ENCODE results near the gene RAF1. TPM values are rescaled to one million over a fixed set of nuclear protein-coding genes. Genes with fewer than 3 reads are reported as not detected.

Gene RAF1
- total and polyA plus RNA-seq, 2 of the 13 experiments (the other 11 are each of a cell fraction or from before 2014, with no cell fraction given): 72.2 to 91.4 TPM

DNA sequence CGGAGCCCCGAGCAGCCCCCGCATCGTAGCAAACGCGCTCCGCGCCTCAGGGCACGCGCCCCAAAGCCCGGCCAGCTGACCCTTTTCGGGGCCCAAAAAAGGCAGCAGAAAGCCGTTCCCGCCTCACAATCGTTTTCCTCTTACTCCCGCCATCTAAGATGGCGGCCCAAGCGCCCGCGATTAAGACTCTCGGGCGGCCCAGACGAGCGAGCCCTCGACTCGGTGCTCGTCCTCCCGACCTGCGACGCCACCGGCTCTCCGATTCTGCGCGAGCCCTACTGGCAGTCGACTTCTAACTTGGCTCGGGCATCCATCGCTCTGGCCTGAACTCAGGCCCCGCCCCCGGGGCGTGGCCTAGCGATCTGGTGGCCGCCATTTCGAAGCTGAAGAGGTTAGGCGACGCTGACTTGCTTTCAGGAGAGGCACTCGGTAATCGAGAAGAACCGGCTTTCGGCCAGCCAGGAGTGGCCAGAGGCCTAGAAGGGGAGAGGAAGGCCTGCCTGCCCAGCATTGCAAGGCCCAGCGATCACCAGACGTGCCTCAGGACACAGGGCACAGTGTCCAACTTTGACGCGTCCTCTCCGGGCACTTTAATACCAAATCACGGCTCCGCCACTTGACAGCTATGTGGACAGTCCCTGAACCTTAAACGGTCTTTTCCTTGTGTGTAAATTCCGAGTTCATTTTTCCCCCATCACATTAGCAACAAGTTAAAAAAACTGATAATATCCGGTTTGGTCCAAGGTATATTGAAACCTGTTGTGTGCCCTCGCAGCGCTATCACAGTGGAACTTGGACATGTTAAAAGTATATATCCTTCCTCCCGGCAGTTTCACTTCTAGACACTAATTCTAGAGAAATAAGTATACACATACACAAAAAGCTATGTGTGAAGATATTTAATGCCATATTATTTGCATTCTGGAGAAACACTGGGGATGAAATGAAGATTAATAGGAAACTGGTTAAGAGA lies at the start of gene RAF1 (continued):
- TF ChIP-seq, protein P1, sequence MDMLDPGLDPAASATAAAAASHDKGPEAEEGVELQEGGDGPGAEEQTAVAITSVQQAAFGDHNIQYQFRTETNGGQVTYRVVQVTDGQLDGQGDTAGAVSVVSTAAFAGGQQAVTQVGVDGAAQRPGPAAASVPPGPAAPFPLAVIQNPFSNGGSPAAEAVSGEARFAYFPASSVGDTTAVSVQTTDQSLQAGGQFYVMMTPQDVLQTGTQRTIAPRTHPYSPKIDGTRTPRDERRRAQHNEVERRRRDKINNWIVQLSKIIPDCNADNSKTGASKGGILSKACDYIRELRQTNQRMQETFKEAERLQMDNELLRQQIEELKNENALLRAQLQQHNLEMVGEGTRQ (IDR thresholded peaks at IDR 0.05; ENCODE audit: low read depth, low read length): no peak
- TF ChIP-seq, protein P1 (CRISPR knock-in tag; IDR thresholded peaks at IDR 0.05; ENCODE audit: borderline replicate concordance): no peak
- TF ChIP-seq ZNF343 (CRISPR knock-in tag; IDR thresholded peaks at IDR 0.05): peak; percentile 58; the same call in 1 of the 2 replicates
- peak; percentile 61 for TF ChIP-seq SALL2 (CRISPR knock-in tag; IDR thresholded peaks at IDR 0.05)
- TF ChIP-seq, protein P2, sequence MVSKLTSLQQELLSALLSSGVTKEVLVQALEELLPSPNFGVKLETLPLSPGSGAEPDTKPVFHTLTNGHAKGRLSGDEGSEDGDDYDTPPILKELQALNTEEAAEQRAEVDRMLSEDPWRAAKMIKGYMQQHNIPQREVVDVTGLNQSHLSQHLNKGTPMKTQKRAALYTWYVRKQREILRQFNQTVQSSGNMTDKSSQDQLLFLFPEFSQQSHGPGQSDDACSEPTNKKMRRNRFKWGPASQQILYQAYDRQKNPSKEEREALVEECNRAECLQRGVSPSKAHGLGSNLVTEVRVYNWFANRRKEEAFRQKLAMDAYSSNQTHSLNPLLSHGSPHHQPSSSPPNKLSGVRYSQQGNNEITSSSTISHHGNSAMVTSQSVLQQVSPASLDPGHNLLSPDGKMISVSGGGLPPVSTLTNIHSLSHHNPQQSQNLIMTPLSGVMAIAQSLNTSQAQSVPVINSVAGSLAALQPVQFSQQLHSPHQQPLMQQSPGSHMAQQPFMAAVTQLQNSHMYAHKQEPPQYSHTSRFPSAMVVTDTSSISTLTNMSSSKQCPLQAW (CRISPR knock-in tag; IDR thresholded peaks at IDR 0.05): peak; percentile 84; the same call in 1 of the 2 replicates
- TF ChIP-seq, protein P3, sequence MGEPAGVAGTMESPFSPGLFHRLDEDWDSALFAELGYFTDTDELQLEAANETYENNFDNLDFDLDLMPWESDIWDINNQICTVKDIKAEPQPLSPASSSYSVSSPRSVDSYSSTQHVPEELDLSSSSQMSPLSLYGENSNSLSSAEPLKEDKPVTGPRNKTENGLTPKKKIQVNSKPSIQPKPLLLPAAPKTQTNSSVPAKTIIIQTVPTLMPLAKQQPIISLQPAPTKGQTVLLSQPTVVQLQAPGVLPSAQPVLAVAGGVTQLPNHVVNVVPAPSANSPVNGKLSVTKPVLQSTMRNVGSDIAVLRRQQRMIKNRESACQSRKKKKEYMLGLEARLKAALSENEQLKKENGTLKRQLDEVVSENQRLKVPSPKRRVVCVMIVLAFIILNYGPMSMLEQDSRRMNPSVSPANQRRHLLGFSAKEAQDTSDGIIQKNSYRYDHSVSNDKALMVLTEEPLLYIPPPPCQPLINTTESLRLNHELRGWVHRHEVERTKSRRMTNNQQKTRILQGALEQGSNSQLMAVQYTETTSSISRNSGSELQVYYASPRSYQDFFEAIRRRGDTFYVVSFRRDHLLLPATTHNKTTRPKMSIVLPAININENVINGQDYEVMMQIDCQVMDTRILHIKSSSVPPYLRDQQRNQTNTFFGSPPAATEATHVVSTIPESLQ (CRISPR knock-in tag; conservative IDR thresholded peaks at IDR 0.05): no peak
- TF ChIP-seq ATM (IDR thresholded peaks at IDR 0.05; ENCODE audit: borderline replicate concordance): no peak
- TF ChIP-seq ZNF12 (CRISPR knock-in tag; IDR thresholded peaks at IDR 0.05): no peak; the same call in 1 of the 2 replicates
- TF ChIP-seq, protein P4, sequence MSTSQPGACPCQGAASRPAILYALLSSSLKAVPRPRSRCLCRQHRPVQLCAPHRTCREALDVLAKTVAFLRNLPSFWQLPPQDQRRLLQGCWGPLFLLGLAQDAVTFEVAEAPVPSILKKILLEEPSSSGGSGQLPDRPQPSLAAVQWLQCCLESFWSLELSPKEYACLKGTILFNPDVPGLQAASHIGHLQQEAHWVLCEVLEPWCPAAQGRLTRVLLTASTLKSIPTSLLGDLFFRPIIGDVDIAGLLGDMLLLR (CRISPR knock-in tag; IDR thresholded peaks at IDR 0.05): no peak
- TF ChIP-seq DNMT3B (CRISPR knock-in tag; conservative IDR thresholded peaks at IDR 0.05): no peak; the same call in 1 of the 2 replicates
- TF ChIP-seq, protein P5, sequence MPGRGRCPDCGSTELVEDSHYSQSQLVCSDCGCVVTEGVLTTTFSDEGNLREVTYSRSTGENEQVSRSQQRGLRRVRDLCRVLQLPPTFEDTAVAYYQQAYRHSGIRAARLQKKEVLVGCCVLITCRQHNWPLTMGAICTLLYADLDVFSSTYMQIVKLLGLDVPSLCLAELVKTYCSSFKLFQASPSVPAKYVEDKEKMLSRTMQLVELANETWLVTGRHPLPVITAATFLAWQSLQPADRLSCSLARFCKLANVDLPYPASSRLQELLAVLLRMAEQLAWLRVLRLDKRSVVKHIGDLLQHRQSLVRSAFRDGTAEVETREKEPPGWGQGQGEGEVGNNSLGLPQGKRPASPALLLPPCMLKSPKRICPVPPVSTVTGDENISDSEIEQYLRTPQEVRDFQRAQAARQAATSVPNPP (CRISPR knock-in tag; IDR thresholded peaks at IDR 0.05): 0 out of 2 replicates have a peak, but pooled peaks have one; percentile 40
- peak; percentile 65 for TF ChIP-seq FOXA3 (CRISPR knock-in tag; IDR thresholded peaks at IDR 0.05)
- TF ChIP-seq ZNF431 (CRISPR knock-in tag; IDR thresholded peaks at IDR 0.05; ENCODE audit: borderline replicate concordance, low read depth): peak; percentile 51
- 0 out of 2 replicates have a peak, but pooled peaks have one; percentile 75 for TF ChIP-seq ZBTB20 (CRISPR knock-in tag; IDR thresholded peaks at IDR 0.05; ENCODE audit: borderline replicate concordance, low read depth)
- no peak for TF ChIP-seq ZNF672 (CRISPR knock-in tag; IDR thresholded peaks at IDR 0.05)
- TF ChIP-seq KDM6A (CRISPR knock-in tag; IDR thresholded peaks at IDR 0.05; ENCODE audit: low read depth): no peak
- TF ChIP-seq ZSCAN20 (CRISPR knock-in tag; IDR thresholded peaks at IDR 0.05; ENCODE audit: borderline replicate concordance): no peak
- no peak for TF ChIP-seq ZNF552 (CRISPR knock-in tag; IDR thresholded peaks at IDR 0.05; ENCODE audit: borderline replicate concordance)
- TF ChIP-seq ZFP36L1 (CRISPR knock-in tag; IDR thresholded peaks at IDR 0.05): no peak; the same call in 1 of the 2 replicates
- TF ChIP-seq ZSCAN12 (CRISPR knock-in tag; IDR thresholded peaks at IDR 0.05): no peak
- TF ChIP-seq ZEB1 (IDR thresholded peaks at IDR 0.05; ENCODE audit: insufficient replicate concordance, low read depth): no peak
